HepG2 (cell line): ENCODE results near the gene SPRYD3. TPM values are rescaled to one million over a fixed set of nuclear protein-coding genes. Genes with fewer than 3 reads are reported as not detected.
A peak's percentile ranks its signal among the peaks of the same experiment; 100 is the strongest.

Experiments used
- AGO1 ChIP-seq: fragments of 200-400 bp; formaldehyde crosslinking; IDR thresholded peaks from 2 replicates; pipeline ENCODE4 v1.6.1; 2017; ENCODE audit warnings: mild to moderate bottlenecking, low read depth, low read length, moderate library complexity; ENCODE audit not compliant: poor library complexity, severe bottlenecking
- EEA1 ChIP-seq: sonication (generic); formaldehyde crosslinking; IDR thresholded peaks from 2 replicates; pipeline ENCODE4 v1.5.1; 2020; ENCODE audit warnings: mild to moderate bottlenecking, missing genetic modification reagents, borderline replicate concordance
- FOSL2 ChIP-seq: sonication (generic); formaldehyde crosslinking; IDR thresholded peaks from 2 replicates; pipeline ENCODE4 v1.4.0; 2020; ENCODE audit warnings: missing genetic modification reagents
- HNRNPL ChIP-seq: fragments of 200-400 bp; formaldehyde crosslinking; IDR thresholded peaks from 2 replicates; pipeline ENCODE4 v1.6.1; 2017; ENCODE audit warnings: mild to moderate bottlenecking, low read depth, low read length
- MED1 ChIP-seq: sonication (generic); formaldehyde crosslinking; IDR thresholded peaks from 2 replicates; pipeline ENCODE4 v1.4.0; 2020; ENCODE audit warnings: missing genetic modification reagents
- MXI1 ChIP-seq: IDR thresholded peaks from 3 replicates; pipeline ENCODE4 v1.6.1; 2012; ENCODE audit warnings: low read depth, low read length, inconsistent platforms, borderline replicate concordance
- NBN ChIP-seq: fragments of 450-650 bp; conservative IDR thresholded peaks from 2 replicates; pipeline ENCODE4 v1.6.1; 2017
- PHF21A ChIP-seq: sonication (generic); formaldehyde crosslinking; IDR thresholded peaks from 2 replicates; pipeline ENCODE4 v1.5.0; 2020; ENCODE audit warnings: mild to moderate bottlenecking, missing genetic modification reagents
- POLR2A ChIP-seq, 2 experiments: IDR thresholded peaks; 2 replicates each; pipeline ENCODE4 v1.6.1; 2011; ENCODE audit warnings: low read depth in 2 of 2, low read length in 2 of 2, mild to moderate bottlenecking in 1 of 2, moderate library complexity in 1 of 2; ENCODE audit not compliant: insufficient read depth in 1 of 2
- RAD21 ChIP-seq: fragments of 450-650 bp; formaldehyde crosslinking; IDR thresholded peaks from 2 replicates; pipeline ENCODE4 v1.5.0; 2020; ENCODE audit warnings: mild to moderate bottlenecking
- RBFOX2 ChIP-seq: fragments of 200-400 bp; formaldehyde crosslinking; IDR thresholded peaks from 2 replicates; pipeline ENCODE4 v1.6.1; 2017; ENCODE audit warnings: low read depth, mild to moderate bottlenecking, low read length
- SRF ChIP-seq: IDR thresholded peaks from 2 replicates; pipeline ENCODE4 v1.6.1; 2011; ENCODE audit warnings: mild to moderate bottlenecking, low read depth, low read length, moderate library complexity
- ZFX ChIP-seq: sonication (generic); formaldehyde crosslinking; IDR thresholded peaks from 2 replicates; pipeline ENCODE4 v1.4.0; 2020; ENCODE audit warnings: mild to moderate bottlenecking, low read depth, missing genetic modification reagents, moderate library complexity
- ZNF121 ChIP-seq: sonication (generic); formaldehyde crosslinking; IDR thresholded peaks from 2 replicates; pipeline ENCODE4 v1.5.0; 2020; ENCODE audit warnings: mild to moderate bottlenecking, missing genetic modification reagents
- ZNF124 ChIP-seq: sonication (generic); formaldehyde crosslinking; IDR thresholded peaks from 2 replicates; pipeline ENCODE4 v1.4.0; 2020; ENCODE audit warnings: missing genetic modification reagents
- ZNF34 ChIP-seq: sonication (generic); formaldehyde crosslinking; IDR thresholded peaks from 2 replicates; pipeline ENCODE4 v1.4.0; 2020; ENCODE audit warnings: mild to moderate bottlenecking, missing genetic modification reagents, borderline replicate concordance
- ZNF343 ChIP-seq: sonication (generic); formaldehyde crosslinking; IDR thresholded peaks from 2 replicates; pipeline ENCODE4 v1.4.0; 2020; ENCODE audit warnings: mild to moderate bottlenecking, missing genetic modification reagents
- ZNF367 ChIP-seq: sonication (generic); formaldehyde crosslinking; IDR thresholded peaks from 2 replicates; pipeline ENCODE4 v1.4.0; 2020; ENCODE audit warnings: missing genetic modification reagents, borderline replicate concordance
- ZNF790 ChIP-seq: sonication (generic); formaldehyde crosslinking; IDR thresholded peaks from 2 replicates; pipeline ENCODE4 v1.8.0; 2022; ENCODE audit warnings: missing genetic modification reagents, mild to moderate bottlenecking, borderline replicate concordance
- ZSCAN31 ChIP-seq: sonication (generic); formaldehyde crosslinking; IDR thresholded peaks from 2 replicates; pipeline ENCODE4 v1.5.0; 2020; ENCODE audit warnings: low read depth, mild to moderate bottlenecking, missing genetic modification reagents
- polyA plus RNA-seq, 8 experiments: library from polyadenylated mRNA; depleted of rRNA in 3 of 8; stranded (reverse) in 7 of 8; unstranded in 1 of 8; fragments of >200 nt; fragmentation: Illumina TruSeq in 4 of 8; extraction: Trizol in 4 of 8; gene quantifications; 2 replicates each; pipeline versions ENCODE4 v1.2.1 to v1.2.3, GENCODE V29; 2011 to 2016; ENCODE audit warnings: low read depth in 4 of 8, missing spikeins in 1 of 8, mixed read lengths in 1 of 8; ENCODE audit not compliant: insufficient read depth in 1 of 8
- total RNA-seq, 5 experiments: library from RNA; depleted of rRNA; stranded (reverse); fragments of >200 nt; fragmentation: Illumina TruSeq; extraction: Trizol; gene quantifications; 2 replicates each; pipeline ENCODE4 v1.2.3, GENCODE V29; 2016; ENCODE audit warnings: low read depth in 1 of 5
- TF ChIP-seq, protein P1 (sequence below): IDR thresholded peaks from 2 replicates; pipeline ENCODE4 v1.6.1; 2016; ENCODE audit warnings: mild to moderate bottlenecking
- TF ChIP-seq, protein P2 (sequence below): IDR thresholded peaks from 2 replicates; pipeline ENCODE4 v1.6.1; 2016
- TF ChIP-seq, protein P3 (sequence below): sonication (generic); formaldehyde crosslinking; IDR thresholded peaks from 2 replicates; pipeline ENCODE4 v1.5.0; 2020; ENCODE audit warnings: mild to moderate bottlenecking, low read depth, missing genetic modification reagents, borderline replicate concordance
- TF ChIP-seq, protein P4 (sequence below): sonication (generic); formaldehyde crosslinking; IDR thresholded peaks from 2 replicates; pipeline ENCODE4 v1.8.0; 2022; ENCODE audit warnings: missing genetic modification reagents, mild to moderate bottlenecking, borderline replicate concordance
- TF ChIP-seq, protein P5 (sequence below): sonication (generic); formaldehyde crosslinking; IDR thresholded peaks from 2 replicates; pipeline ENCODE4 v1.4.0; 2020; ENCODE audit warnings: missing genetic modification reagents

The SPRYD3 gene
- total and polyA plus RNA-seq, 2 of the 13 experiments (the other 11 are each of a cell fraction or from before 2014, with no cell fraction given) = 9.0 to 9.2 TPM

DNA sequence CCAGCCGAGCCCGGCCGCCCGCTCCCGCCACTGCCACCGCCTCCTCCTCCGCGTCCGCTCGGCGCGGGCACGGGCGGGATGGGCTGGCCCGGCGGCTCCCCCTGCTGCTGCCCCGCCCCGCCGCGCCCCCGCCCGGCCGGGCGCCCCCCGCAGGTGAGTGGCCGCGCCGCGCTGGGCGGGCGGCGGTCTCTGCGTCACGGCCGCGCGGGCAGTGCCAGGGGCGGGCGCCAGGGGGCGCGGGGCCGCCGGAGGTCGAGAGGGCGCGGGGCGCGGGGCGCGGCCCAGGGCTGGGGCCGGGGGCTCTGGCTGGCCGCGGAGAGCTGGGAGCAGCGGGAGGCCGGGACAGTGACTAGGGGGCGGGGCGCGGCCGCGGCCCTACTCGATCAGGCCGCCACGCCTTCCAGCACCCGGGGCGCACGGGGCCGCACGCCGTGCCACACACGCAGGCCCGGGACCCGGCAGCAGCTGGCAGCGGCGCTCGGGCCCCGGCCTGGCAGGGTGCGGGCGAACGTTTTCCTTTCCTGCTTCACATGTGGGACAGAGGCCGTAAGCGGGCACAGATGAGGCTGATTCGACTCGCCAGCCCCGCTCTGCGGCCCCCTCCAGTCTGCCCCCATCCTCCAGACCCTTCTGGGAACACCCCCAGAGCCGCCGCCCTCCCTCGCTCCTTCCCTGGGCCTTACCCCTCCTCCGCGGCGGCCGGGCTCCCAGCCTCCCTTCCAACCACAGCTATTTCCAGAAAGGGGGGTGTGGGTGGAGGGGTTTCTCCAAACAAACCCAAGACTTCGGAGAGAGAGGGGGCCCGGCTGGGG, 31.8 kb downstream of the SPRYD3 start (continued):
- TF ChIP-seq SRF = no peak
- TF ChIP-seq, protein P1, sequence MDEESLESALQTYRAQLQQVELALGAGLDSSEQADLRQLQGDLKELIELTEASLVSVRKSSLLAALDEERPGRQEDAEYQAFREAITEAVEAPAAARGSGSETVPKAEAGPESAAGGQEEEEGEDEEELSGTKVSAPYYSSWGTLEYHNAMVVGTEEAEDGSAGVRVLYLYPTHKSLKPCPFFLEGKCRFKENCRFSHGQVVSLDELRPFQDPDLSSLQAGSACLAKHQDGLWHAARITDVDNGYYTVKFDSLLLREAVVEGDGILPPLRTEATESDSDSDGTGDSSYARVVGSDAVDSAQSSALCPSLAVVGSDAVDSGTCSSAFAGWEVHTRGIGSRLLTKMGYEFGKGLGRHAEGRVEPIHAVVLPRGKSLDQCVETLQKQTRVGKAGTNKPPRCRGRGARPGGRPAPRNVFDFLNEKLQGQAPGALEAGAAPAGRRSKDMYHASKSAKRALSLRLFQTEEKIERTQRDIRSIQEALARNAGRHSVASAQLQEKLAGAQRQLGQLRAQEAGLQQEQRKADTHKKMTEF (CRISPR knock-in tag) = 0 out of 2 replicates have a peak, but pooled peaks have one; percentile 16
- TF ChIP-seq ZNF343 (CRISPR knock-in tag) = 0 out of 2 replicates have a peak, but pooled peaks have one; percentile 8
- TF ChIP-seq RAD21 (CRISPR knock-in tag) = 0 out of 2 replicates have a peak, but pooled peaks have one; percentile 18
- TF ChIP-seq, protein P2, sequence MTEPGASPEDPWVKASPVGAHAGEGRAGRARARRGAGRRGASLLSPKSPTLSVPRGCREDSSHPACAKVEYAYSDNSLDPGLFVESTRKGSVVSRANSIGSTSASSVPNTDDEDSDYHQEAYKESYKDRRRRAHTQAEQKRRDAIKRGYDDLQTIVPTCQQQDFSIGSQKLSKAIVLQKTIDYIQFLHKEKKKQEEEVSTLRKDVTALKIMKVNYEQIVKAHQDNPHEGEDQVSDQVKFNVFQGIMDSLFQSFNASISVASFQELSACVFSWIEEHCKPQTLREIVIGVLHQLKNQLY = no peak
- TF ChIP-seq ZNF121 = peak; percentile 69
- TF ChIP-seq, protein P3, sequence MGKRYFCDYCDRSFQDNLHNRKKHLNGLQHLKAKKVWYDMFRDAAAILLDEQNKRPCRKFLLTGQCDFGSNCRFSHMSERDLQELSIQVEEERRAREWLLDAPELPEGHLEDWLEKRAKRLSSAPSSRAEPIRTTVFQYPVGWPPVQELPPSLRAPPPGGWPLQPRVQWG (CRISPR knock-in tag) = no peak
- peak; percentile 58 for TF ChIP-seq ZFX
- 0 out of 3 replicates have a peak, but pooled peaks have one; percentile 26 for TF ChIP-seq MXI1
- TF ChIP-seq, protein P4, sequence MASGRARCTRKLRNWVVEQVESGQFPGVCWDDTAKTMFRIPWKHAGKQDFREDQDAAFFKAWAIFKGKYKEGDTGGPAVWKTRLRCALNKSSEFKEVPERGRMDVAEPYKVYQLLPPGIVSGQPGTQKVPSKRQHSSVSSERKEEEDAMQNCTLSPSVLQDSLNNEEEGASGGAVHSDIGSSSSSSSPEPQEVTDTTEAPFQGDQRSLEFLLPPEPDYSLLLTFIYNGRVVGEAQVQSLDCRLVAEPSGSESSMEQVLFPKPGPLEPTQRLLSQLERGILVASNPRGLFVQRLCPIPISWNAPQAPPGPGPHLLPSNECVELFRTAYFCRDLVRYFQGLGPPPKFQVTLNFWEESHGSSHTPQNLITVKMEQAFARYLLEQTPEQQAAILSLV = 0 out of 2 replicates have a peak, but pooled peaks have one; percentile 15
- TF ChIP-seq ZNF367 (CRISPR knock-in tag) = no peak
- no peak for TF ChIP-seq ZNF124 (CRISPR knock-in tag)
- TF ChIP-seq, protein P5, sequence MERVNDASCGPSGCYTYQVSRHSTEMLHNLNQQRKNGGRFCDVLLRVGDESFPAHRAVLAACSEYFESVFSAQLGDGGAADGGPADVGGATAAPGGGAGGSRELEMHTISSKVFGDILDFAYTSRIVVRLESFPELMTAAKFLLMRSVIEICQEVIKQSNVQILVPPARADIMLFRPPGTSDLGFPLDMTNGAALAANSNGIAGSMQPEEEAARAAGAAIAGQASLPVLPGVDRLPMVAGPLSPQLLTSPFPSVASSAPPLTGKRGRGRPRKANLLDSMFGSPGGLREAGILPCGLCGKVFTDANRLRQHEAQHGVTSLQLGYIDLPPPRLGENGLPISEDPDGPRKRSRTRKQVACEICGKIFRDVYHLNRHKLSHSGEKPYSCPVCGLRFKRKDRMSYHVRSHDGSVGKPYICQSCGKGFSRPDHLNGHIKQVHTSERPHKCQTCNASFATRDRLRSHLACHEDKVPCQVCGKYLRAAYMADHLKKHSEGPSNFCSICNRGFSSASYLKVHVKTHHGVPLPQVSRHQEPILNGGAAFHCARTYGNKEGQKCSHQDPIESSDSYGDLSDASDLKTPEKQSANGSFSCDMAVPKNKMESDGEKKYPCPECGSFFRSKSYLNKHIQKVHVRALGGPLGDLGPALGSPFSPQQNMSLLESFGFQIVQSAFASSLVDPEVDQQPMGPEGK (CRISPR knock-in tag) = peak; percentile 27
- TF ChIP-seq ZSCAN31 (CRISPR knock-in tag) = peak; percentile 73; the same call in 1 of the 2 replicates
- peak; percentile 52 for TF ChIP-seq AGO1
- TF ChIP-seq POLR2A (IDR thresholded peaks at IDR 0.05; ENCODE audit: insufficient read depth in 1 of 2, low read depth in 2 of 2, low read length in 2 of 2) = 0 out of 4 replicates have a peak, but pooled peaks of 1 of the 2 experiments have one; percentile 3
- TF ChIP-seq MED1 (CRISPR knock-in tag) = 0 out of 2 replicates have a peak, but pooled peaks have one; percentile 7
- no peak for TF ChIP-seq PHF21A
- TF ChIP-seq EEA1 (CRISPR knock-in tag) = no peak
- no peak for TF ChIP-seq NBN
- no peak for TF ChIP-seq ZNF34
- peak; percentile 59 for TF ChIP-seq RBFOX2
- peak; percentile 79; the same call in 1 of the 2 replicates for TF ChIP-seq HNRNPL
- TF ChIP-seq FOSL2 (CRISPR knock-in tag) = no peak
- no peak for TF ChIP-seq ZNF790 (CRISPR knock-in tag)
